ENCODE measurements around the gene PPIA. TPM values are rescaled to one million over a fixed set of nuclear protein-coding genes. Genes with fewer than 3 reads are reported as not detected.
"Not testable (repeated sequence)": the region's sequence is repeated elsewhere in the genome, so short reads cannot be mapped to it uniquely, and the experiment has no call there.

The PPIA gene
- total and polyA plus RNA-seq, 9 donors, result 644 to 2,091 (median 796) TPM

GRCh38 chr7:44772867-44773266 lies 23.6 kb upstream of the PPIA start:
- Histone ChIP-seq H3K27ac (no peak overlapping the region), H3K27me3 (no peaks in the 10 kb centered on the region), H3K36me3 (no peaks in the 10 kb centered on the region), H3K4me1 (ENCODE audit: insufficient read depth) (peaks cover 10% of the 10 kb centered on the region), H3K4me3 (no peak overlapping the region), H3K9me3 (no peaks in the 10 kb centered on the region)
- no peak for TF ChIP-seq EP300 (IDR thresholded peaks at IDR 0.05)
- no peak for TF ChIP-seq POLR2A (IDR thresholded peaks at IDR 0.05)
- TF ChIP-seq CTCF (IDR thresholded peaks at IDR 0.05), result no peak
- no peak for DNase-seq
- intact Hi-C loops (cut with DNase I), result no loop called here
- 69 to 78% (median 73%) methylated on average over 10 of the region's 10 CpGs for whole genome bisulfite sequencing, 3 donors

GRCh38 chr7:44774486-44774885 lies 22.0 kb upstream of the PPIA start:
- H3K27me3 ChIP-seq; H3K9me3 ChIP-seq; H3K27ac ChIP-seq; H3K4me1 ChIP-seq (ENCODE audit: insufficient read depth); H3K4me3 ChIP-seq; H3K36me3 ChIP-seq; intact Hi-C loops (cut with DNase I); DNase-seq: not testable (repeated sequence)
- 62 to 68% (median 67%) methylated on average over 3 of the region's 3 CpGs for WGBS, 3 donors

- Histone ChIP-seq H3K36me3 (no peaks in the 10 kb centered on the region), H3K27me3 (no peaks in the 10 kb centered on the region), H3K9me3 (no peaks in the 10 kb centered on the region), H3K4me1 (ENCODE audit: insufficient read depth) (no peaks in the 10 kb centered on the region), H3K27ac (no peak overlapping the region), H3K4me3 (no peak overlapping the region)
- TF ChIP-seq CTCF (IDR thresholded peaks at IDR 0.05), result no peak
- TF ChIP-seq EP300 (IDR thresholded peaks at IDR 0.05), result no peak
- TF ChIP-seq POLR2A (IDR thresholded peaks at IDR 0.05), result no peak
- DNase-seq, result no peak
- intact Hi-C loops (cut with DNase I), result no loop called here
- WGBS, 3 donors, result 80 to 84% (median 82%) methylated on average over 6 of the region's 6 CpGs
Observed at GRCh38 chr7:44775383-44776107, 20.9 kb upstream of the PPIA start.

GRCh38 chr7:44776211-44776610 lies 20.3 kb upstream of the PPIA start:
- 78 to 83% (median 82%) methylated on average over 3 of the region's 3 CpGs for WGBS, 3 donors
- no peak for DNase-seq
- Histone ChIP-seq H3K4me1 (ENCODE audit: insufficient read depth) (no peaks in the 10 kb centered on the region), H3K27ac (no peak overlapping the region), H3K27me3 (no peaks in the 10 kb centered on the region), H3K9me3 (no peaks in the 10 kb centered on the region), H3K4me3 (no peak overlapping the region), H3K36me3 (no peaks in the 10 kb centered on the region)
- intact Hi-C loops (cut with DNase I), result no loop called here
- TF ChIP-seq CTCF (IDR thresholded peaks at IDR 0.05) (no peak), EP300 (IDR thresholded peaks at IDR 0.05) (no peak), POLR2A (IDR thresholded peaks at IDR 0.05) (no peak)

- DNase-seq, result no peak
- H3K27me3 ChIP-seq, result no peaks in the 10 kb centered on the region
- H3K9me3 ChIP-seq, result no peaks in the 10 kb centered on the region
- H3K27ac ChIP-seq, result no peak overlapping the region
- TF ChIP-seq POLR2A (IDR thresholded peaks at IDR 0.05) (no peak), EP300 (IDR thresholded peaks at IDR 0.05) (no peak), CTCF (IDR thresholded peaks at IDR 0.05) (no peak)
- WGBS, 3 donors, result 100% methylated on average over 1 of the region's 1 CpG
- H3K36me3 ChIP-seq, result no peaks in the 10 kb centered on the region
- no peak overlapping the region for H3K4me3 ChIP-seq
- H3K4me1 ChIP-seq (ENCODE audit: insufficient read depth), result no peaks in the 10 kb centered on the region
- intact Hi-C loops (cut with DNase I), result no loop called here
Observed at GRCh38 chr7:44782460-44782859, 14.0 kb upstream of the PPIA start.
